GM12864 (cell line): ENCODE measurements around the gene ENG.
"Not testable (repeated sequence)": the region's sequence is repeated elsewhere in the genome, so short reads cannot be mapped to it uniquely, and the experiment has no call there.

ENCODE experiments used
- DNase-seq: peaks from one replicate; pipeline ENCODE4 v3.0.0-alpha.2; 2011; ENCODE audit warnings: low read depth
- H3K4me3 ChIP-seq: 2 replicates; pipeline ENCODE4 v1.5.1; 2011; ENCODE audit warnings: mild to moderate bottlenecking, low read depth, low read length, control low read depth
- TF ChIP-seq, protein P1 (sequence below): IDR thresholded peaks from 2 replicates; pipeline ENCODE4 v1.5.1; 2011; ENCODE audit warnings: low read depth, mild to moderate bottlenecking, moderate library complexity, low read length, control low read depth, inconsistent platforms; ENCODE audit errors: missing control alignments

ENG gene

DNA sequence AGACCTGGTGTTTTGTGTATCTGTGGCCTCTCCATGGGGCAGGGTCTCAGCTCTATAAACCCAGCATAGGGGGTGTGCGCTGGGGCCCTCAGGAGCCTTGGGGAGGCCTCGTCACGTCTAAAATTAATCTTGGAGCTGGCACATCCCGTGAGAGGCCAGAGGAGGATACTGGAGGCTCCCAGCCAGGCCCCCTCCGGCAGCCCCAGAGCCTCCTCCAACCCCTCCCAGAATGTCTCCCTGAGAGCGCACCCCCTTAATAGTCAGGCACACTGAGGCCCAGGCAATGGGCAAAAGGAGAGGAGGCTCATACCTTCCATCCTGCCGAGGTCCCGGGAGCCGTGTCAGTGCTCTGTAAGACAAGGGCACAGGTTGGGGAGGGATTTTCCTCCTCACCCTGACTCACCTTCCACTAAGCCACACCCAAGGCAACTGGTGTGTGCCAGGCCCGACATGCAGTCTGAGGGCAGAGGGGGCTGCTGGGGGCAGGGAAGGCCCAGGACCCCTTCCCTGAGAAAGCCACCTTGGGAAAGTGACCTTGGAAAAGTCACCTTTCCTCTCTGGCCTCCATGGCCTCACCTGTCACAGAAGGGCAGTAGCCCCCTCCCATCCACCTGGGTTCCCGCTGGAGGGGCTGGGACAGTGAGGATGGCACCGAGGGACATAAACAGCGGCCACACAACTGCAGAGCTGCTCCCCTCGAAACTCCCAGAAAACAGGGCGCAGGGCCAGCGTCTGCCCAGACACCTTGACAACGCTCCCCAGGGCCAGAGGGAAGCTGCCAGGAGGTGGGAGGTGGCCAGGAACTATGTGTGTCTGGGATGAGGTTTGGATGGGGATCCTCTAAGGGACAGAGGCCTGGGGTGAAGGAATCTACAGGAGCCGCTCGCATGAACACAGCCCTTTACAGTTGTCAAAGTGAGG, 20.1 kb upstream of the ENG start:
- TF ChIP-seq, protein P1, sequence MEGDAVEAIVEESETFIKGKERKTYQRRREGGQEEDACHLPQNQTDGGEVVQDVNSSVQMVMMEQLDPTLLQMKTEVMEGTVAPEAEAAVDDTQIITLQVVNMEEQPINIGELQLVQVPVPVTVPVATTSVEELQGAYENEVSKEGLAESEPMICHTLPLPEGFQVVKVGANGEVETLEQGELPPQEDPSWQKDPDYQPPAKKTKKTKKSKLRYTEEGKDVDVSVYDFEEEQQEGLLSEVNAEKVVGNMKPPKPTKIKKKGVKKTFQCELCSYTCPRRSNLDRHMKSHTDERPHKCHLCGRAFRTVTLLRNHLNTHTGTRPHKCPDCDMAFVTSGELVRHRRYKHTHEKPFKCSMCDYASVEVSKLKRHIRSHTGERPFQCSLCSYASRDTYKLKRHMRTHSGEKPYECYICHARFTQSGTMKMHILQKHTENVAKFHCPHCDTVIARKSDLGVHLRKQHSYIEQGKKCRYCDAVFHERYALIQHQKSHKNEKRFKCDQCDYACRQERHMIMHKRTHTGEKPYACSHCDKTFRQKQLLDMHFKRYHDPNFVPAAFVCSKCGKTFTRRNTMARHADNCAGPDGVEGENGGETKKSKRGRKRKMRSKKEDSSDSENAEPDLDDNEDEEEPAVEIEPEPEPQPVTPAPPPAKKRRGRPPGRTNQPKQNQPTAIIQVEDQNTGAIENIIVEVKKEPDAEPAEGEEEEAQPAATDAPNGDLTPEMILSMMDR, result no peak
- no peak for DNase-seq
- no peak overlapping the region for H3K4me3 ChIP-seq

DNA sequence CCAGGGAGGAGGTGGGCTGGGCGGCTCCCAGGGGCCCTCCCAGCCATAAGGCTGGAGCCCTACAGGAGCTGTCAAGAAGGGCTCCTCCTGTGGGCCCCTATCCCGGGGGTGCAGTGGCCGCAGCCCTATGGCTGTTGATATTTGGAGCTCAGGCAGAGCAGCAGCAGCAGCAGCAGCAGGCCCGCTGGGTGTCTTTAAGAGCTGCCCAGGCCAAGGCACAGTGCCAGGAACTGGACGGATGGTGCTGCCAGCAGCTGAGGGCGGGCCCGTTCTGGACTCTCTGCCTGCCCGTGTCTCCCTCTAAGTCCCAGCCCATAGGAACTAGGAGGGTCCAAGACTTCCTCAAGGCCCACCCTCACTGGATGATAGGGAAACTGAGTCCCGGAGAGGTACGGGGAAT, 19.4 kb upstream of the ENG start:
- no peak for DNase-seq
- no peak overlapping the region for H3K4me3 ChIP-seq

DNA sequence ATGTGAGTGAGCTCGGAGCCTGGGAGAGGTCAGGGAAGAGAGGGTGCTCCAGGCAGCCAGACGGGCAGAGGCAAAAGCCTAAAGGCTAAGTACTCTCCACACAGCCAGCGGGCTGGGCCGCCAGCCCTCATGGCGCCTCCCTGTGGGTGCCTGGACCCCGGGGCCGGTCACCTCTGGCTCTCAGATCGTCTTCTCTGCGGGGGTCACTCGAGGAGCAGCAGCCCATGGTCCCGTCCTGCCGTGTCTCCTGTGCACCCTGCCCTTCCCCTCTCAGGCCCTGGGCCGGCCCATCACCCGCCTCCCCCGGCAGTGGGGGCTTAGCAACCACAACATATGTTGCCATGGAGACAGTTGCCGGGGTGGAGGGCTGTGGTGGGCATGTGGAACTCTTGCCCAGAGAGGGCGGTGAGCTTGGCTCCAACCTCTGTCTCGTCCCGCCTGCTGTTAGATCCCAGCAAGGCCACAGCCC, 18.8 kb upstream of the ENG start:
- H3K4me3 ChIP-seq, result no peak overlapping the region
- TF ChIP-seq, protein P1, result no peak

More for the DNA sequence above, 19.4 kb upstream of the ENG start:
- TF ChIP-seq, protein P1, result no peak

DNA sequence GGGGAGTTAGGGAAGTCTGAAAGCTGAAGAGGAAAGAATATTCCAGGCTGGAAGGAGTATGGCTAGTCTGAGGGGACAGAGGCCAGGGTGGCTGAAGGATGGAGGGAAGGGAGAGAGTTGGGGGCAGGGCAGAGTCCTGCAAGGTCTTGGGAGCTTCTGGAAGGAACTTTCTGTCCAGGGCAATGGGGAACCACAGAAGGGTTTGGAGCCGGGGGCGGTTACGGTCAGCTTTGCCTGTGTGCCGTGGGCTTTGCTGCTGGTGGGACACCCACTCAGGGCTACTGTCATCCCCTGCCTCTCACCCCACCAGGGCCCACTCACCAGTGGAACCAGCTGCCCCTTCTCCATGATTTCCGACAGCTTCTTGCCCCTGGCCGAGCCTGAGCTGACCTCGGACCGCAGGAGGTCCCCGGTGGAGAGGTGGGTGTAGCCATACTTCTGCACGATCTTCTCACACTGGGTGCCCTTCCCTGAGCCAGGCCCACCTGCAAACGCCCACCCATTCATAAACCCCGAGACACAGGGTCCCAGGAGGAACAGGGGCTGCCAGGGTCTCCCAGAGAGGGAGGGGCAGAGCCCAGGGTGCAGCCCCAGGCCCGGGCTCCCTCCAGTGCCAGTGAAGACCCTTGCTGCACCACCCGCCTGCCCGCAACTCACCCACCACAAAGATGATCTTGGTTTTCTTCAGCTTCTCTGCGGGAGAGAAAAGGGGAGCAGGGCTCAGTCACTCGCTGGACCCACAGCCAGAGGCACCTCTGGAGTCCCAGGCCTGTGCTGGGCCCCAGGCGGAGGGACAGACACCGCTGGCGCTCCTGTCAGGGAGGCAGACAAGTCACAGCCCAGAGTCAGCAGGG, 18.1 kb upstream of the ENG start:
- H3K4me3 ChIP-seq, result no peak overlapping the region
- no peak for DNase-seq
- TF ChIP-seq, protein P1, result no peak

More for the DNA sequence above, 18.8 kb upstream of the ENG start:
- no peak for DNase-seq

DNA sequence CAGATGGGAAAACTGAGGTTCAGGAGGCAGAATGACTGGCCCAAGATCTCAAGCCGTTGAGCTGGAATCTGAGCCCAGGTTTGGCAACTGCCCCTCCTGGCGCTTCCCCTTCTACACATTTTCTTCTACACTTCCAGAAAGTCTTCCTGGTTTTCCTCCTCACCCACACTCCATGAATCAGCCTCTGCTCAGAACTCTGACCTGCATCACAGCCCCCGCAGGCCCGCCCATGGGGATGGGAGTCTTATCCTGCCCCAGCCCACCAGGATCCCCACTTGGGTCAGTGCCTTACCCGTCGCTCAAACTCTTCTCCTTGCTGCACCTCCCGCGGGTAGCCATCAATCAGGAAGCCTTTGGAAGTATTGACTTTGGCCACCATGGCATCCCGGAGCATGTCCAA, 17.1 kb upstream of the ENG start:
- no peak overlapping the region for H3K4me3 ChIP-seq
- TF ChIP-seq, protein P1, result no peak
- DNase-seq, result no peak

DNA sequence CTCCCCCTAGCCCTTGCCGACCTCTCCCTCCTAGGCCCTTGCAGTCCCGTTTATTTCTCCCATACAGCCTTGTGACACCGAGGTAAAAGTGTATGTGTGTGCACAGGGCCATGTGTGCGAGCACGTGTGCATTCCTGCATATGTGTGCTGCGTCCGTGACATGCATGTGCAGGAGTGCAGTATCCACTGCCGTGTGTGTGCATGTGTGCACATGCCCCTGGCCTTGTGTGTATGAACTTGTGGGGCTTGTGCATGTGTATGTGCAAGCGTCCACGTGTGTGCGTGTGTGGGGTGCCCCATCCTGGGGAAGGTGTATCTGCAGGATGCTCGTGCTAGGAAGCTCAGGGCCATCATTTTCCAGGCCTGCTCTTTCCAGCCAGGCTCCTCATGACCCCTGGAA, 16.4 kb upstream of the ENG start:
- no peak for DNase-seq
- TF ChIP-seq, protein P1, result no peak
- H3K4me3 ChIP-seq, result no peak overlapping the region

DNA sequence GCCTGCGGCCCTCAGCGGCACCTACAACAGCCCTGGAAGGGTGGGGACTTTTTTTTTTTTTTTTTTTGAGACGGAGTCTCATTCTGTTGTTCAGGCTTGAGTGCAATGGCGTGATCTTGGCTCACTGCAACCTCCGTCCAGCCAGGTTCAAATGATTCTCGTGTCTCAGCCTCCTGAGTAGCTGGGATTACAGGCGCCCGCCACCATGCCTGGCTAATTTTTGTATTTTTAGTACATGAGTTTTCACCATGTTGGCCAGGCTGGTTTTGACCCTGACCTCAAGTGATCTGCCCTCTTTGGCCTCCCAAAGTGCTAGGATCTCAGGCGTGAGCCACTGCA, 15.7 kb upstream of the ENG start:
- not testable (repeated sequence) for H3K4me3 ChIP-seq, DNase-seq
